NCI-H226 (cell line): ENCODE data around the gene RBM39.
A peak's percentile ranks its signal among the peaks of the same experiment; 100 is the strongest.

ENCODE experiments used
- DNase-seq: peaks from one replicate; pipeline ENCODE4 v3.0.0-alpha.2; 2015

RBM39 gene

GRCh38 chr20:35665949-35666288 is 76.1 kb downstream of the RBM39 start:
- DNase-seq: no peak

GRCh38 chr20:35664466-35665206 is 77.4 kb downstream of the RBM39 start, which contains the start of the genes CPNE1 and RBM12:
TSS of gene CPNE1 (minus strand) at chr20:35664900. CDS start at chr20:35632923, 31,977 bp downstream.
TSS of gene RBM12 (minus strand) at chr20:35664900. CDS start at chr20:35655322, 9,578 bp downstream.
- peak; percentile 84 for DNase-seq

GRCh38 chr20:35663516-35664465 is 78.3 kb downstream of the RBM39 start:
- DNase-seq: peak; percentile 8

GRCh38 chr20:35662551-35662950 is 79.5 kb downstream of the RBM39 start:
- no peak for DNase-seq

GRCh38 chr20:35661908-35662307 is 80.2 kb downstream of the RBM39 start:
- DNase-seq: no peak

- peak; percentile 7 for DNase-seq
Observed at GRCh38 chr20:35661053-35661452, 81.0 kb downstream of the RBM39 start.

- no peak for DNase-seq
Observed at GRCh38 chr20:35660122-35660937, 81.7 kb downstream of the RBM39 start.

- DNase-seq: no peak
Observed at GRCh38 chr20:35657271-35657670, 84.8 kb downstream of the RBM39 start.

- no peak for DNase-seq
Observed at GRCh38 chr20:35654415-35654814, 87.6 kb downstream of the RBM39 start.

GRCh38 chr20:35653893-35654292 is 88.2 kb downstream of the RBM39 start:
- no peak for DNase-seq
